ENCODE results near the gene SNTG2.
"Not testable (repeated sequence)": the region's sequence is repeated elsewhere in the genome, so short reads cannot be mapped to it uniquely, and the experiment has no call there.

SNTG2 gene

GRCh38 chr2:950080-950966, at the start of gene SNTG2:
SNTG2 (plus strand) TSS chr2:950849; CDS start chr2:950997, 148 bp downstream.
- no peak for DNase-seq (ENCODE audit: low spot score)

DNA sequence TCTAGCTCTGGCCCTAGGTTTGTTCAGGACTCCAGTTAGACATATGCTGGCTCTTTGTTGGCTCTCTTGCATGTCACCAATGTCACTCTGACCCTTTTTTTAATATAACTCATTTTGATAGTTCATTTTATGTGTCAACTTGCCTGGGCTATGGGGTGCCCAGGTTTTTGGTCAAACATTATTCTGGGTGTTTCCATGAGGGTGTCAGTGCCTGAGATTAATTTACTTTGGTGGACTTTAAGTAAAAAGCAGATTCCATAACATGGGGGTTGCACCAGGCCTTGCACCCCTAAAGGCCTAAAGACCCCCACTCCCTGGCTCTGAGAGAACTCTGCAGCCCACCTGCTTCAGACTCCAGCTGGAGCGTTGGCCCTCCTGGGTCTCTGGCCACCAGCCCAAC, 48.1 kb upstream of the SNTG2 start:
- no peak for DNase-seq (ENCODE audit: low spot score)

DNA sequence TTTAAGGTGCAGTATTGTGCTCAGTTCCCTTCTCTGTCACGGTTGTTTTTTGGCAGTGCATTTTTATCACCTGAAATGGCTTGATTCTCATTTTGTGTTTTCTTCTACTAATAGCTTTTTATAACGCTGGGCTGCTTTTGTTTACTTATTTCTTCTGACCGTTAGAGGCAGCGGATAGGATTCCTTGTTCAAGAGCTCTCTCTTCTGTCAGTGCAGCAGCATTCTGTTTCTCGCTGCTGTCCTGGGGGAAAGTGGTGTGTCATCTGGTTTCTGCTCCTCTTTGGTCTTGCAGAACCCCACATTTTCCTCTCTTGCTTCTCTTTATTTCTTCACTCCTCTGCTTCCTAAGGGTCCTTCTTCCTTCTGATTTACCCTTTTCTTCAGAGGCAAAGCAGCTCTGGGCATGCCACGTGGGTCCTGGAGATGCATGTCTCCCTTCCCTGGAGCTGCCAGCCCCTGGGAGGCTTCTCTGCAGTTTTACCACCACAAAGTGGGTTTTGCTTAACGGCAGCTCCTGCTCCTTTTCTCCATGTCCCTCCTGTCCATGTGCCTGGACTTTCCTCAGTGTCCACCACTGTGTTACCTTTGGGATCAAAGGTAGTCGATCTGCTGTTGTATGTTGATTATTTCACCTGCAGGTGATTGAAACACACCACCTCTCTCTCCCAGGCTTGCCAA, 47.3 kb upstream of the SNTG2 start:
- DNase-seq (ENCODE audit: low spot score): no peak

- no peak for DNase-seq (ENCODE audit: low spot score)
These were observed 46.2 kb upstream of the SNTG2 start for GRCh38 chr2:904246-905024.

DNA sequence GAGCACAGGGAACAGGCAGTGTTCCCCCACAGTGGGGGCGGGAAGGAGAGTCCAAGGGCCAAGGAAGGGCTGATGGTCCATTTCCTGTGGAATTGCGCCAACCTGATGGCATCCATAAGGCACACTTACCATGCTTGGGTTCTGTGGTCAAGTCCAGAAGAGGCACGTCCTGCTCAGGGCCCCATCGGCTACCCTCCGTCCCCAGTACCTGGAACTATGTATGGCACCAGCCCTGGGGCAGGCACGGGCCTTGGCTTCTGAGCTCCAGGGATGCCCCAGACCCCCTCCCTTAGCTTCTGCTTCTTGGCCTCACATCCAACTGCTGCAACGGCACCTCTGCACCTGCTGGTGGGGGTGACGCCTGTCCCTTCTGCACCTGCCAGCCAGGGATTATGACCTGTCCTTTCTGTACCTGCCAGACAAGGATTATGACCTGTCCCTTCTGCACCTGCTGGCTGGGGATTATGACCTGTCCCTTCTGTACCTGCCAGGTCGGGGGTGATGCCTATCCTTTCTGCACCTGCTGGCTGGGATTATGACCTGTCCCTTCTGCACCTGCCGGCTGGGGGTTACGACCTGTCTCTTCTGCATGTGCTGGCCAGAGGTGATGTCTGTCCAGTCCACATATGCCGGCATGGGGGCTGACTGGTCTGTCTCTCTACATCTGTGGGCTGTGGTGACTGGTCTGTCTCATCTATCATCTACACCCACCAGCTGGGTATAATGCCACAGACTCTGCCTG, 45.4 kb upstream of the SNTG2 start:
- DNase-seq (ENCODE audit: low spot score): no peak

DNA sequence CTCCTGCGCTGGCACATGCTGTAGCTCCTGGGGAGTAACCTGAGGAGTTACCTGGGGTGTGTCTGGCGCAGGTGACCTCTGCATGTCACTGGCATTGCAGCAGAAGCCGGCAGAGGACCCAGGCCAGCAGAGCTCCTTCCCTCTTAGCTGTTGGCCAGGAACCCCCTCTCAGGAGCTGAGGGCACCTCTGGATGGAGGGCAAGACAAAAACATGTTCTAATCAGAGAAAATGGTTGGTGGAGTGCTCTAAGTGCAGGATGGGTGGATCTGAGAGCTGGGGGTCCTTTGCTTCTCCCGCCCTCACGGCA, 44.9 kb upstream of the SNTG2 start:
- no peak for DNase-seq (ENCODE audit: low spot score)

- DNase-seq (ENCODE audit: low spot score): no peak
These were observed 42.9 kb upstream of the SNTG2 start for GRCh38 chr2:907706-908105.

GRCh38 chr2:908568-908967, 42.1 kb upstream of the SNTG2 start:
- DNase-seq (ENCODE audit: low spot score): no peak

DNA sequence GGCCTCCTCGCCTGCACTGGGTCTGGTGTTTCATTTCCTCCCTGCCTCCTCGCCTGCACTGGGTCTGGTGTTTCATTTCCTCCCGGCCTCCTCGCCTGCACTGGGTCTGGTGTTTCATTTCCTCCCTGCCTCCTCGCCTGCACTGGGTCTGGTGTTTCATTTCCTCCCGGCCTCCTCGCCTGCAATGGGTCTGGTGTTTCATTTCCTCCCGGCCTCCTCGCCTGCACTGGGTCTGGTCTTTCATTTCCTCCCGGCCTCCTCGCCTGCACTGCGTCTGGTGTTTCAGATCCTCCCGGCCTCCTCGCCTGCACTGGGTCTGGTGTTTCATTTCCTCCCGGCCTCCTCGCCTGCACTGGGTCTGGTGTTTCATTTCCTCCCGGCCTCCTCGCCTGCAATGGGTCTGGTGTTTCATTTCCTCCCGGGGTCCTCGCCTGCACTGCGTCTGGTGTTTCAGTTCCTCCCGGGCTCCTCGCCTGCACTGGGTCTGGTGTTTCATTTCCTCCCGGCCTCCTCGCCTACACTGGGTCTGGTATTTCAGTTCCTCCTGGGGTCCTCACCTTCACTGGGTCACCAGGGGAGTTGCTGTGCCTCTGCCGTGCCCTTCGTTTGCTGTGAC, 40.8 kb upstream of the SNTG2 start:
- not testable (repeated sequence) for DNase-seq (ENCODE audit: low spot score)

DNA sequence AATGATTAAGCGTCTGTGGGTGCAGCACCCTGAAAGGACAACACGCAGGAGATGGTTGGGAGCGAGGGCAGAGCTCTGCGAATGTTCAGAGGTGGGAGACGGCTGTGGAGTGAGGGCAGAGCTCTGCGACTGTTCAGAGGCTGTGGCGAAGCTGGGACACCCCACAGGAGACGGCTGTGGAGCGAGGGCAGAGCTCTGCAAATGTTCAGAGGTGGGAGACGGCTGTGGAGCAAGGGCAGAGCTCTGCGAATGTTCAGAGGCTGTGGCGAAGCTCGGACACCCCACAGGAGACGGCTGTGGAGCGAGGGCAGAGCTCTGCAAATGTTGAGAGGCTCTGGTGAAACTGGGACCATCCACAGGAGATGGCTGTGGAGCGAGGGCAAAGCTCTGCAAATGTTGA, 40.0 kb upstream of the SNTG2 start:
- DNase-seq (ENCODE audit: low spot score): no peak

DNA sequence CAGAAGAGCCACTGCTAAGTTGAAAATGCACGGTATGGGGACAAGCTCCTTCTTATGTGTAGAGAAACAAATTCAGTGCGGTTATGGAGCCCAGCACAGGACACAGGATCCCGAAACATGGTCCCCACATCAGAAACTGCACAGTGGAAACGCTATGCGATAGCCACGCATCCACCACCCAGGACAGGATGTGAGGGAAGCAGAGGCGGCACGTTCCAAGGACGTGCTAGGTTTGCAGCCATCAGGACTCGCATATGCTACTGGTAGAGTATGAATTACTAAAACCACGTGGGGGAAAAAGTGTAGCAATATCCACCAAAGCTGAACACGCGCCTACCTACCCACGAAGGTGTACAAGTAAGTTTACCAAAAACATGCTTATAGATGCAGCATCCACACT, 34.7 kb upstream of the SNTG2 start:
- no peak for DNase-seq (ENCODE audit: low spot score)

DNA sequence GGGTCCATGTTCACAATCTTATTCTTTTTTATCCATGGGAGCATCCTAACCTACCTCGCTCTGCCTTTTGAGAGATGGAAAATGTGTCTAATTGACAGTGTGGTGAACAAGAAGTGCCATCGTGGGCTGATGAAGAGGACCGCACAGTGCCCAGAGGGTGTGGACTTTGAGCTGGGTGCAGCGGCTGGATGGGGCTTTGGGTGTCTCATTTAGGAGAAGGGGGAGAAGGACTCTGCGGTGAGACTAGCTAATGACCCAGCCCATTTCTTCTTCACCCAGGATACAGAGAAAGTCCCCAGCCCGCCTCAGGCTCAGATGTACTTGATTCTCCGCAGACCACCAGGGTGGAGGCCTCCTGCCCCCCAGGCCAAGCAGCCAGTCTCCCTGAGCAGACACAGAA, 33.7 kb upstream of the SNTG2 start:
- no peak for DNase-seq (ENCODE audit: low spot score)

- DNase-seq (ENCODE audit: low spot score): no peak
These were observed 31.0 kb upstream of the SNTG2 start for GRCh38 chr2:919672-920071.

GRCh38 chr2:920573-920972, 30.1 kb upstream of the SNTG2 start:
- DNase-seq (ENCODE audit: low spot score): no peak

GRCh38 chr2:920999-921398, 29.6 kb upstream of the SNTG2 start:
- DNase-seq (ENCODE audit: low spot score): no peak

DNA sequence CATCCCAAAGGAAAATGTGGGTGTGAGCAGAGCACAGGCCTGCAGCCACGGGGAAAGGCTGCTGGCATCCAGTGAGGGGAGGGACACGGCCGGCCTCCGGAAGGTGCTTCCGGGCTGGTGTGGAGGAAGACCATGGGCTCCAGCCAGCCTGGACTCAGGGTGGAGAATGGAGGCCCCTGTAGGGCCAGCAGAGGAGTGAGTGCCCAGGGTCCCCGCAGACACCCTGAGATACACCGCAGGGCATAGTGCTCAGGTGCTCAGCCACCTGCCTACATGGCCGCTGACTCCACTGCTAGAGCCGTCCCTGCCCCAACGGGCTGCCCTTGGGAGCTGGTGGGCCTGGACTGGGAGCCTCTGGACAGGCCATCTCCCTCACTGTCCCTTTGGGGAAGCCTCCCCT, 28.5 kb upstream of the SNTG2 start:
- no peak for DNase-seq (ENCODE audit: low spot score)

GRCh38 chr2:923832-924601, 26.6 kb upstream of the SNTG2 start:
- DNase-seq (ENCODE audit: low spot score): no peak

- DNase-seq (ENCODE audit: low spot score): no peak
These were observed 25.9 kb upstream of the SNTG2 start for GRCh38 chr2:924701-925100.

DNA sequence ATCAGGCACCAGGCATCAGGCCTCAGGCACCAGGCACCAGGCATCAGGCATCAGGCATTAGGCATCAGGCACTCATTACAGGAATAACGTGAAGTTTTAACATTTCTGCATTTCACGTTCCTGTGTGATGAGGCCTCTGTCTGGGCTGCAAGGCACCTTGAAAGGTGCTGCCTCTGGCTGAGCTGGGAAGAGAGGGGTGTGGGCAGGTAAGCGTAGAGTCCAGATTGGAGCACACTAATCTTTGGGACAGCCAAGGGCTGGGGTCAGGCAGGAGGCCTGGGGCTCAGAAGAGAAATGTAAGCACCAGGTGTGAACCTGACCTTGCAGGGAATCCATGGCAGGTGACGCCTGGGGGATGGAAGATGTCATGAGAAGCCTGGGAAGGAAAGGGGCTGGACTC, 25.3 kb upstream of the SNTG2 start:
- no peak for DNase-seq (ENCODE audit: low spot score)

DNA sequence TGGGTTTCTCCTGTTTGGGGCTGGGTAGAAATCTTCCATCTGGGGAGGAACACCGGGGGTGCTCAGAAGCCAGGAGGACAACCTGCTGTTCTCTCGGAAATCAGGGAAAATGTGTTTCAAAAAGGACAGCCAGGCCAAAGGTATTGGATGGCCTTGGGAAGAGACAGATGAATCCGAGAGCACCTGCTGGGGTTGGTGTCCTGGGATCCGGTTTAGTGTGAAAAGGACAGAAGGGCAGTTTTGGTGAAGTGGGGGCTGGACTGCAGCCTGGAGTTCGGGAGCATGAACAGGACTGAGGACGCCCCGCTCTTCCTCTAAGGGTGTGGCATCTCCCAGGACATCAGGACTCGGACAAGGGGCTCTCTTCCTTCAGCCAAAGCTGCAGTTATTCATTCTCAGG, 24.9 kb upstream of the SNTG2 start:
- no peak for DNase-seq (ENCODE audit: low spot score)

DNA sequence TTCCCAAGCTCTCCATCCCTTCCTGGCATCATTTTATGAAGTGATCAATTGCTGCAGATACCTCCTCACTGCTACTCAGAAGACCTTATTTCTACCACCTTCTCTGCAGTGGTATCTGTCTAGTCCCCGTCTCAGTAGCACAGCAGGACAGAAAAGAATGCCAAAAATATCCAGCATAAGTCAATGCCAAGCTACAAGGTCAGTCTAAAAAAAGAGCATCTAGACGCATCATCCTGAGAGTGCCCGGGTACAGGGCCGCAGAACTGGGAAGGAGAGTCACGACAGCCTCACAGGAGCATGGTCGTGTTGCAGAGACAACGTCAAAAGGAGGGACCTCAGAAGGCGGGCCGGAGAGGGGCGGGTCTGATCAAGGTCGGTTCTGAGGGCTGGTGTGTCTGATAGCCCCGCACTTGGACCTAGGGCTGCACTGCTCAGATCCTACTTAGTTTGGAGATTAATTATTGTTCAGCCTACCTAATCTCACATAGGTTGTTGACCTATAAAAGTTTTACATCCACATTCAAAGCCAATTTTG, 24.3 kb upstream of the SNTG2 start:
- DNase-seq (ENCODE audit: low spot score): no peak

All from COLO829 (cell line).